H1 (cell line): ENCODE results near the gene ARHGEF18. TPM values are rescaled to one million over a fixed set of nuclear protein-coding genes. Genes with fewer than 3 reads are reported as not detected.

ENCODE experiments used
- CHD7 ChIP-seq: fragments of 300-600 bp; sonication (generic); IDR thresholded peaks from 2 replicates; pipeline ENCODE4 v1.7.1; 2012; ENCODE audit warnings: low read length, moderate library complexity, mild to moderate bottlenecking, inconsistent platforms; ENCODE audit not compliant: insufficient replicate concordance
- JUND ChIP-seq: IDR thresholded peaks from 2 replicates; pipeline ENCODE4 v1.6.1; 2011; ENCODE audit warnings: mild to moderate bottlenecking, improper control_type of control experiment, low read length
- KDM1A ChIP-seq: fragments of 200-600, 300-600 bp; sonication (generic); IDR thresholded peaks from 2 replicates; pipeline ENCODE4 v1.7.1; 2016; ENCODE audit warnings: mild to moderate bottlenecking, low read length, borderline replicate concordance
- SUZ12 ChIP-seq: fragments of 200-600 bp; sonication (generic); IDR thresholded peaks from 2 replicates; pipeline ENCODE4 v1.6.1; 2012; ENCODE audit warnings: mild to moderate bottlenecking, inconsistent platforms, low read length, moderate library complexity, mixed read lengths
- TAF7 ChIP-seq: optimal IDR thresholded peaks from 2 replicates; pipeline ENCODE3; 2011; ENCODE audit warnings: low read depth, mild to moderate bottlenecking, inconsistent platforms, low read length, moderate library complexity, borderline replicate concordance
- polyA plus RNA-seq, 7 experiments: library from polyadenylated mRNA; depleted of rRNA in 3 of 7; stranded (reverse) in 5 of 7; unstranded in 2 of 7; fragments of >200 nt in 5 of 7; fragments of 200-250 nt in 2 of 7; gene quantifications; 1 replicate in 5 of 7; 2 replicates in 1 of 7; 4 replicates in 1 of 7; pipeline versions ENCODE4 v1.2.1 to v1.2.3, GENCODE V29; 2011 to 2013; ENCODE audit warnings: missing spikeins in 2 of 7, mixed read lengths in 2 of 7
- total RNA-seq: library from RNA; stranded (reverse); fragmentation: NEBNext Ultra II Directional; extraction: Animal tissue kit (Norgen Biotek cat#: 25700); gene quantifications from 2 replicates; pipeline ENCODE4 v1.2.1, GENCODE V29; 2021
- TF ChIP-seq, protein P1 (sequence below): IDR thresholded peaks from 2 replicates; pipeline ENCODE4 v1.6.1; 2011; ENCODE audit warnings: low read length, improper control_type of control experiment

The ARHGEF18 gene
- total and polyA plus RNA-seq, 2 of the 8 experiments (the other 6 are each of a cell fraction or from before 2014, with no cell fraction given): 12.2 to 35.9 TPM

DNA sequence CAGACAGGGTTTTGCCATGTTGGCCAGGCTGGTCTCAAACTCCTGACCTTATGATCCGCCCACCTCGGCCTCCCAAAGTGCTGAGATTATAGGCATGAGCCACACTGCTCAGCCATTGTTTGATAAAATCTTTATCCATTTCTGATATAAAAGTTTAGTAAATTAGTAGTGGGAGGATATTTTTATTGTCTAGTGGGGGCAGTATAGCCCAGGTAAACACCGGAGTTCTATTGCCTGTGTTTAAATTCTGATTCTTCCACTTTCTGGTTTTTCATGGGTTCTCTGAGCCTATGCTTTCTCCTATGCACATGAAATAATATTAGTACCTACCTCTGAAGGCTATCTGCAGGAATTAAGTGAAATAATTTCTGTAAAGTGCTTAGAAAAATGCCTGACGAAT lies 20.1 kb upstream of the ARHGEF18 start (continued):
- TF ChIP-seq CHD7 (no peak), JUND (no peak), TAF7 (no peak), KDM1A (no peak), SUZ12 (no peak)
- TF ChIP-seq, protein P1, sequence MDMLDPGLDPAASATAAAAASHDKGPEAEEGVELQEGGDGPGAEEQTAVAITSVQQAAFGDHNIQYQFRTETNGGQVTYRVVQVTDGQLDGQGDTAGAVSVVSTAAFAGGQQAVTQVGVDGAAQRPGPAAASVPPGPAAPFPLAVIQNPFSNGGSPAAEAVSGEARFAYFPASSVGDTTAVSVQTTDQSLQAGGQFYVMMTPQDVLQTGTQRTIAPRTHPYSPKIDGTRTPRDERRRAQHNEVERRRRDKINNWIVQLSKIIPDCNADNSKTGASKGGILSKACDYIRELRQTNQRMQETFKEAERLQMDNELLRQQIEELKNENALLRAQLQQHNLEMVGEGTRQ: no peak
- TF ChIP-seq, all 59 proteins: peak for 0
